Endothelial cell of umbilical vein (primary cell): ENCODE results near the gene FYN. TPM values are rescaled to one million over a fixed set of nuclear protein-coding genes. Genes with fewer than 3 reads are reported as not detected.

Source experiments
- BruUV-seq: library from RNA; stranded (reverse); fragments of 400-500 nt; replicated peaks from 2 replicates; lab custom pipeline; 2021; lab: Mats Ljungman, UMichigan
- CTCF ChIA-PET: fragments of 300-600, 350-600 bp; sonication (Branson Sonifier 250); formaldehyde crosslinking; loops from one replicate; lab custom pipeline; 2021; ENCODE audit warnings: antibody characterized with exemption, inconsistent platforms; lab: Charles Lee
- POLR2A ChIA-PET: fragments of 300-600, 350-600 bp; sonication (Branson Sonifier 250); formaldehyde crosslinking; loops from one replicate; lab custom pipeline; 2021; ENCODE audit warnings: antibody characterized with exemption, inconsistent platforms; lab: Charles Lee
- DNase-seq: peaks from one replicate; pipeline ENCODE4 v3.0.0-alpha.2; 2011; ENCODE audit warnings: low read depth, low spot score
- FAIRE-seq: peaks from 2 replicates; lab custom pipeline; 2011; peaks lifted over from hg19 to GRCh38; lab: Jason Lieb, UNC
- H2AFZ ChIP-seq: 2 replicates; pipeline ENCODE4 v1.6.0; 2012; ENCODE audit warnings: low read depth, low read length, control low read depth, inconsistent platforms
- H3K27ac ChIP-seq: 2 replicates; pipeline ENCODE4 v1.5.1; 2011; ENCODE audit warnings: low read depth, mild to moderate bottlenecking, control low read depth, low read length, moderate library complexity; ENCODE audit not compliant: insufficient read depth
- H3K27me3 ChIP-seq, 2 experiments: 2 replicates each; pipeline versions ENCODE4 v1.6.0 to v1.6.1; 2011; ENCODE audit warnings: low read length in 2 of 2, mixed read lengths in 1 of 2; ENCODE audit not compliant: control insufficient read depth in 2 of 2, insufficient read depth in 2 of 2
- H3K36me3 ChIP-seq, 2 experiments: 2 replicates in 1 of 2; 3 replicates in 1 of 2; pipeline ENCODE4 v1.5.1; 2011; ENCODE audit warnings: low read length in 2 of 2, mild to moderate bottlenecking in 1 of 2, moderate library complexity in 1 of 2; ENCODE audit not compliant: control insufficient read depth in 2 of 2, insufficient read depth in 2 of 2; ENCODE audit errors: extremely low read depth in 1 of 2
- H3K4me1 ChIP-seq: 3 replicates; pipeline ENCODE4 v1.5.1; 2011; ENCODE audit warnings: mild to moderate bottlenecking, low read length; ENCODE audit not compliant: control insufficient read depth, insufficient read depth; ENCODE audit errors: extremely low read depth
- H3K4me2 ChIP-seq: 2 replicates; pipeline ENCODE4 v1.6.1; 2011; ENCODE audit warnings: low read length, control low read depth, mixed read lengths; ENCODE audit not compliant: insufficient read depth
- H3K4me3 ChIP-seq, 3 experiments: fragments of 200-600 bp in 1 of 3; sonication (generic), shearing (Covaris generic) in 1 of 3; replicated peaks in 1 of 3; 2 replicates each; pipeline ENCODE4 v1.5.1; 2011 to 2016; ENCODE audit warnings: control low read depth in 3 of 3, low read length in 3 of 3, mild to moderate bottlenecking in 2 of 3, inconsistent platforms in 1 of 3, low read depth in 1 of 3, moderate library complexity in 1 of 3; ENCODE audit not compliant: insufficient read depth in 1 of 3
- H3K79me2 ChIP-seq: 2 replicates; pipeline ENCODE4 v1.6.0; 2012; ENCODE audit warnings: low read length, inconsistent platforms; ENCODE audit not compliant: control insufficient read depth, insufficient read depth
- H3K9ac ChIP-seq: replicated peaks from 2 replicates; pipeline ENCODE3; 2011; ENCODE audit warnings: low read length, control low read depth; ENCODE audit not compliant: insufficient read depth; ENCODE audit errors: extremely low read depth
- H3K9me1 ChIP-seq: replicated peaks from 3 replicates; pipeline ENCODE4 v1.6.0; 2011; ENCODE audit warnings: mild to moderate bottlenecking, low read length; ENCODE audit not compliant: control insufficient read depth, insufficient read depth; ENCODE audit errors: extremely low read depth
- H3K9me3 ChIP-seq: replicated peaks from 2 replicates; pipeline ENCODE4 v1.5.1; 2012; ENCODE audit warnings: low read length, inconsistent platforms; ENCODE audit not compliant: control insufficient read depth, insufficient read depth
- H4K20me1 ChIP-seq: replicated peaks from 2 replicates; pipeline ENCODE3; 2011; ENCODE audit warnings: mild to moderate bottlenecking, low read length; ENCODE audit not compliant: control insufficient read depth, insufficient read depth; ENCODE audit errors: extremely low read depth
- CTCF ChIP-seq, 2 donors: IDR thresholded peaks; 1 replicate in 1 of 2; 2 replicates in 1 of 2; pipeline ENCODE4 v1.5.1; 2011; ENCODE audit warnings: low read length in 2 of 2, mild to moderate bottlenecking in 2 of 2, moderate library complexity in 2 of 2, control low read depth in 1 of 2, inconsistent platforms in 1 of 2, low read depth in 1 of 2; ENCODE audit not compliant: insufficient read depth in 1 of 2; ENCODE audit errors: extremely low read depth in 1 of 2
- EZH2 ChIP-seq: IDR thresholded peaks from 2 replicates; pipeline ENCODE4 v1.6.1; 2012; ENCODE audit warnings: borderline replicate concordance, low read depth, mild to moderate bottlenecking, moderate library complexity, low read length, inconsistent platforms; ENCODE audit not compliant: severe bottlenecking
- MYC ChIP-seq: IDR thresholded peaks from one replicate; pipeline ENCODE4 v1.6.1; 2011; ENCODE audit warnings: mild to moderate bottlenecking, low read depth, low read length
- POLR2A ChIP-seq: IDR thresholded peaks from 2 replicates; pipeline ENCODE4 v1.6.1; 2012; ENCODE audit warnings: low read depth, mild to moderate bottlenecking, control low read depth, low read length
- POLR2AphosphoS5 ChIP-seq: IDR thresholded peaks from 2 replicates; pipeline ENCODE4 v1.6.1; 2012; ENCODE audit warnings: low read depth, mild to moderate bottlenecking, control low read depth, low read length, moderate library complexity; ENCODE audit not compliant: insufficient read depth
- dilution Hi-C: fragments of 300-500 bp; cut with MboI; formaldehyde crosslinking; loops from one replicate; pipeline ENCODE4 v1.15.0; 2019; ENCODE audit warnings: low sequenced_read_pairs; ENCODE audit not compliant: extremely low pct_ligation_motif_present
- intact Hi-C: fragments of 100-400 bp; cut with micrococcal nuclease; formaldehyde crosslinking; loops from one replicate; pipeline ENCODE4 v1.10.0; 2022
- polyA plus RNA-seq, 4 experiments: library from polyadenylated mRNA; depleted of rRNA in 3 of 4; stranded (reverse) in 3 of 4; unstranded in 1 of 4; fragments of >200 nt; gene quantifications; 2 replicates each; pipeline versions ENCODE4 v1.2.1 to v1.2.3, GENCODE V29; 2011 to 2012; ENCODE audit warnings: missing spikeins in 1 of 4
- total RNA-seq: library from RNA; stranded (reverse); gene quantifications from 2 replicates; pipeline ENCODE4 v1.2.3, GENCODE V29; 2021
- TF ChIP-seq, protein P1 (sequence below): IDR thresholded peaks from 2 replicates; pipeline ENCODE4 v1.6.1; 2011; ENCODE audit not compliant: insufficient read depth, insufficient read length

Gene FYN
- total and polyA plus RNA-seq, 2 donors (not counting 3 experiments of a cell fraction or from before 2014, with no cell fraction given), result 69.0 to 143 TPM

DNA sequence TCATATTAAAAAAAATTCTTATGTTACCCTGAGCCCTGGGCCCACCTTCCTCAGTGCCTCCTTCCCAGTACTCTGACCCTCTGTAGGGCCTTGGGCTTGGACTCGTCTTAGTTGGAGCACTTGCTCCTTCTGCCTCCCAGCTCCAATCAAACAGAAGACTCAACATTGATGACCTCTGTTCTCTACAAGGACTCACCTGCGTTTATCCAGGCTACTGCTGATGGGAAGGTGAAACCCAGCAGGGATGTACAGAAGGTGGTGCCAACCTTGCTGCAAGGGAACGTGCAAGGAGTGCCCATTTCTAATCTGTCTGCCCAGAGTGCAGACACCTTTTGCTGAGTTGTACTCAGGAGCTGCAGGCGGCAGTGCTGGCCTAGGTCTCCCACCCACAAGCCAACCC is 38.9 kb downstream of the FYN start:
- Histone ChIP-seq H3K4me1 (peaks cover 13% of the 10 kb centered on the region), H2AFZ (no peak overlapping the region), H3K4me3 (no peak overlapping the region), H3K27ac (no peak overlapping the region), H3K4me2 (no peak overlapping the region), H4K20me1 (no peaks in the 10 kb centered on the region), H3K27me3 (no peaks in the 10 kb centered on the region), H3K9me3 (no peaks in the 10 kb centered on the region), H3K79me2 (peaks cover 2% of the 10 kb centered on the region), H3K9me1 (no peaks in the 10 kb centered on the region), H3K9ac (no peak overlapping the region), H3K36me3 (no peaks in the 10 kb centered on the region)
- POLR2A ChIA-PET, result no interaction called here
- no peak for DNase-seq
- no peak for FAIRE-seq
- TF ChIP-seq MYC (no peak), CTCF (IDR thresholded peaks at IDR 0.05; ENCODE audit: extremely low read depth in 1 of 2, insufficient read depth in 1 of 2, low read depth in 1 of 2, low read length in 2 of 2) (no peak), POLR2A (no peak), POLR2AphosphoS5 (no peak), EZH2 (no peak)
- TF ChIP-seq, protein P1, sequence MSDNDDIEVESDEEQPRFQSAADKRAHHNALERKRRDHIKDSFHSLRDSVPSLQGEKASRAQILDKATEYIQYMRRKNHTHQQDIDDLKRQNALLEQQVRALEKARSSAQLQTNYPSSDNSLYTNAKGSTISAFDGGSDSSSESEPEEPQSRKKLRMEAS, result no peak
- intact Hi-C loops (no loop called here), dilution Hi-C loops (no loop called here)
- no TSS peak for BruUV-seq
- CTCF ChIA-PET, result no interaction called here
